Medulla oblongata (tissue), 1 donor: ENCODE measurements around the gene TMEM131.

Experiments
- DNase-seq: peaks from one replicate; pipeline ENCODE4 v3.0.0-alpha.2; 2015; ENCODE audit errors: extremely low spot score

TMEM131 gene

GRCh38 chr2:97760480-97761049, 235.2 kb downstream of the TMEM131 start:
- no peak for DNase-seq

DNA sequence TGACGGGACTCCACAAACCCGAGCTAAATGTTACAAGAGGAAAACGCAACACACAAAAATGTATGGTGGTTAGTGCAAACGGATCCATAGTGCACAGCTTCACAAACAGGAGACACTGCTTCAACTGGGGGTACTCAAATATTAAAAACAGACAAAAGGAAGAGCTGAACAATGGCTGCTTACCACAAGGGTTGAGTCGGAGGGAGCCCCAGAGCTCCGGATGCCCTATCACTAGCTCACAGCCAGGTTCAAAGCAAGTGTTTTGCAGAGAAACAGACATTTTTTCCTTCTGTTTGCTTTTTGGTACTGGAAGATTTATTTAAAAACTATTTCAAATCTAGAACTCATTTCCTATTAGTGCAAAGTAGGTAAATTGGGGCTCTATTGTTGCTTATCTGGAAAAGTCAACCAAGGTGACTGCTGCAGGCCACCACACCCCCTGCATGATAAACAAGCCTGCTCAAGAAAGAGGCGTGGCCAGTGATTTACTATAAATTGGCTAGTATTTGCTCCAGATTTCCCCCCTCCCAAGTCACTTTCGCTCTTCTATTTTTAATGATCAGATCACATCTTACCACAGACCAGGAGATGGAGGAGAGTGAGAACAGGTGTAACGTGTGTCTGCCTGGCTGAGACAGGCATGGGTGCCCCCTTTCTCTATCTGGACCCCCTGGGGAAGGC, 235.9 kb downstream of the TMEM131 start:
- DNase-seq = no peak

- no peak for DNase-seq
Observed at GRCh38 chr2:97758131-97758705, 237.5 kb downstream of the TMEM131 start.

DNA sequence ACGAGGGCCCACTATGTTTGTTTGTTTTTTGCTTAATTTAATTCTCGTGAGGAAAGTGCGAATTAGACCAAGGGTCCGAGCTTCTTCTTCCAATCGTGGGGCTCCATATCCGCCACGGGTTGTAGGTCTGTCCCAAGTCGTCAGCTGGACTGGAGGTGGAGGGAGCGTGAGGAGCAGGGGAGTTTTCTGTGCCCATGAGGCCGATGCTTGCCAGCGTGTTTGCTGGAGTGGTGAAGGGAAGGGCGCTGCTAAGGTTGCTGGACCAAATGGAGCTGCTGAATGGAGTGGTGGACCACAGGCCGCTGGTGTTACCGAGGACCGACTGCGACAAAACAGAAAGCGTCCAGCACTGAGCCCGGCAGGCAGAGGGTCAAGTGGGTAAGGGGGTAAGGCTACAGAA, 238.7 kb downstream of the TMEM131 start:
- DNase-seq = no peak

DNA sequence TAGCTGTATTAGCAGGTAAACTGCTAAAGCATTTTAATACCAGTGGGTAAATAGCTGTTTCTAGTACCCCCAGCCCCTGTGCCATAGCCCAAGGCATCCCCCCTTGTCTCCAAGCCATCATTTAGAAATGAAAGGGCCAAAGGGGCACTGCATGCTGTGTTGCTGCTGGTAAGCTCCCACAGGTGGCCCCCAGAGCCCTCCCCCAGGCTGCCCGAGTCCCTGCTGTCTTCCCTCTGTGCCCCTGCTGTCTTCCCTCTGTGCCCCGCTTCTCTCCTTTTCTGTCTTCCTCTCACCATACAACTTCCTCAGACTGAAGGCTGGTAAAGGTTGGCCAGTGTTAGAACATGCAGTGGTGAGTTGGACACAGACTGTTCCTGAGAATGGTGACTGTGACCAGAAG, 240.3 kb downstream of the TMEM131 start:
- DNase-seq = no peak

DNA sequence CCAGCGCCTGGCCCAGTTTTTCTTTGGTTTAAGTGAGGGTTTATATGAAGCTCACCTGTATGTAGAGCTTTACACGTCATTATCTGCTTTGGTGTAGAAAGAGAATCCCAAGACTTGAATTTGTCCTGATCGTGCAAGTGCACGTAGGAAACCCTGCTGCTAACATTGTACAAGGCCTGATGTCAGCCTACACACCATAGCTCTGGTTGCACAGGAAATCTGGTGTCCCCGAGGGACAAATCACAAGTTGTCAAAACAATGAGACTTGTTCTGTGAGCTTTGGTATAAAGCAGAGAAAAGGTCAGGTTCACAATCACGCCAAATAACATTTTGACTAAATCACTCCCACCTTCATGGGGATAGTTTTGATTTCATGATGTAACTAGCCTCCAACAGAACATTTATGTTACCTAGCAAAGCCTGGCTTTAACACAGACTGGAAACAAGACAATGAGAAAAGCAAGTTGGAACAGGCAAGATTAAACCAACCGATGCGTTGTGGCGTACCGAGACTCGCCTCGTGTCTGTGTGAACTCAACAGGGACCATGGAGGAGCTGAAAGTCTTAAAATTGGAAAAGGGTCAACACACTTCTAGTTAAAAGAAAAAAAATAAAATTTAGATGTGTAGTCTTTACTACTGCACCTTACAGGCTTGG, 240.9 kb downstream of the TMEM131 start:
- DNase-seq = no peak

- no peak for DNase-seq
Observed at GRCh38 chr2:97752342-97753334, 243.1 kb downstream of the TMEM131 start.

- no peak for DNase-seq
Observed at GRCh38 chr2:97751752-97752151, 244.0 kb downstream of the TMEM131 start.

GRCh38 chr2:97750017-97750416, 245.7 kb downstream of the TMEM131 start:
- no peak for DNase-seq

GRCh38 chr2:97749581-97749980, 246.2 kb downstream of the TMEM131 start:
- peak; percentile 9 for DNase-seq

DNA sequence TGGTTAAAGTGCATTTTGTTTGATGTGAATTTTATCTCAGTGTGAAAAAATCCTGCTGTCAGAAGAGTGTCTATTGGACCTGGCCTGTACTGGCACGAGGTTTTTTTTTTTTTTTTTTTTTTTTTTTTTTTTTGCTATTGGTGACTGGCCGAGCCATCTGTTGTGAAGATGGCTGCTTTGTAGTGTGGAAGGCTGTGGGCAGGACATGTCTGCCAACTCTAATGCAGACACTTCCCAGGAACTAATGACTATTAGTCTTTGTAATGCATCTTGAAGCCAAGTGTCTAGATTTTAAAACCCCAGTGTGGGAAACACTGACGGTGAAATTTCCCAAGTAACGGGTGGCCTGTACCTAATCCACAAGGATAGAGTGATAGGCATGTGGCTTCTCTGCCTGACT, 248.0 kb downstream of the TMEM131 start:
- DNase-seq = no peak

- no peak for DNase-seq
Observed at GRCh38 chr2:97747285-97747684, 248.5 kb downstream of the TMEM131 start.

- DNase-seq = no peak
Observed at GRCh38 chr2:97745474-97746174, 250.1 kb downstream of the TMEM131 start.

- DNase-seq = no peak
Observed at GRCh38 chr2:97743913-97744312, 251.8 kb downstream of the TMEM131 start.

DNA sequence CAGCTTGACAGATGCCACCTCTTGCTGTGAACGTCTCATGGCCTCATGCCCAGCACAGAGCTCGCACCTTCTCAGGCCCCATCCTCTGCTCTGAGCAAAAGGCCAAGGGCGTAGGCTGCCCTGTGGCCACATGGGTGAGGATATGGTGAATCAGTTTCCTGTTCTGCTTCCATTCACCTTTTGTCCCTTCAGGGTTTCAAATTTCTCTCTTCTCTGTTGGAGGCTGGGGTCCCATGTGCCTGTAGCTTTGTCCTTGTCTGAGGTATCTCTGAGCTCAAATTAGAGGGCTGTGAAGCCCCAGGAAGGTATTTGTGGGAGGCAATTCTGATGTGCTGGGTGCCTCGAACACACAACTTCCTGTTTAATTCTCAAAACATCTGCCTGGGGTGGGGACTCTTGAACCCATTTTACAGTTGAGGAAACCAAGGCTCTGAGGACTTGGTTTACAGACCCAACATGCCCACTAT, 253.3 kb downstream of the TMEM131 start:
- no peak for DNase-seq

GRCh38 chr2:97741686-97742085, 254.1 kb downstream of the TMEM131 start:
- DNase-seq = no peak

- no peak for DNase-seq
Observed at GRCh38 chr2:97741251-97741650, 254.5 kb downstream of the TMEM131 start.

- DNase-seq = peak; percentile 45
Observed at GRCh38 chr2:97740590-97741182, 255.1 kb downstream of the TMEM131 start.

GRCh38 chr2:97739893-97740245, 255.9 kb downstream of the TMEM131 start:
- no peak for DNase-seq

DNA sequence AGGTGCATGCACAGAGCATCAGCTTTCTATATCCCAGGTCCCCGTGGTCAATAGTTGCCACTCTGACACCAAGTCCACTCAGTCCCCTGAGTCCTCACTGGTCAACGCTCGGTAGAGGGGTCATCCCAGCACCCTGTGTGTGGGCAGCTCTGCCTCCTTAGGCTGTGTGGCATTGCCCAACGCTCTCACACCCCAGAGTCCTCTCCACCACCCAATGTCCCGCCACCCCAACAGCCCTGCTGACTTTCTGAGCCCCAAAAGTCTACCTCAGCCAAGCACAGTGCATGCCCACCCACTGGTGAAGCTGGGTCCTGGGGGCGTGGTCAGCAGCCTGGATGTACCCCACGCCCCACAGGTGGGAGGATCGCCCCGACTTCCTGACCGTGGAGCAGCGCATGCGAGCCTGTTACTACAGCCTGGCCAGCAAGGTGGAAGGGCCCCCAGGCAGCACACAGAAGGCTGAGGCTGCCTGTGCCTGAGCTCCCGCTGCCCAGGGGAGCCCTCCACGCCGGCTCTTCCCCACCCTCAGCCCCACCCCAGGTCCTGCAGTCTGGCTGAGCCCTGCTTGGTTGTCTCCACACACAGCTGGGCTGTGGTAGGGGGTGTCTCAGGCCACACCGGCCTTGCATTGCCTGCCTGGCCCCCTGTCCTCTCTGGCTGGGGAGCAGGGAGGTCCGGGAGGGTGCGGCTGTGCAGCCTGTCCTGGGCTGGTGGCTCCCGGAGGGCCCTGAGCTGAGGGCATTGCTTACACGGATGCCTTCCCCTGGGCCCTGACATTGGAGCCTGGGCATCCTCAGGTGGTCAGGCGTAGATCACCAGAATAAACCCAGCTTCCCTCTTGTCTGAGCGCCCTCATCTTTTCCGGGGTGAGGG, 256.5 kb downstream of the TMEM131 start:
- DNase-seq = no peak
